HepG2 (cell line): ENCODE measurements around the gene ZBTB26. TPM values are rescaled to one million over a fixed set of nuclear protein-coding genes. Genes with fewer than 3 reads are reported as not detected.

Source experiments
- CAMTA2 ChIP-seq: sonication (generic); formaldehyde crosslinking; IDR thresholded peaks from 2 replicates; pipeline ENCODE4 v1.4.0; 2020; ENCODE audit warnings: mild to moderate bottlenecking, missing genetic modification reagents, borderline replicate concordance
- CBX2 ChIP-seq, 2 experiments: fragments of 200-600 bp in 1 of 2; sonication (generic); formaldehyde crosslinking in 1 of 2; IDR thresholded peaks; 2 replicates each; pipeline versions ENCODE4 v1.7.0 to v1.8.1; 2018 to 2022; ENCODE audit warnings: low read depth in 2 of 2, low read length in 1 of 2, mild to moderate bottlenecking in 1 of 2, missing genetic modification reagents in 1 of 2
- CCAR2 ChIP-seq: fragments of 200-400 bp; formaldehyde crosslinking; optimal IDR thresholded peaks from 2 replicates; pipeline ENCODE3; 2018; ENCODE audit warnings: low read depth, mild to moderate bottlenecking, low read length, moderate library complexity
- CEBPB ChIP-seq: IDR thresholded peaks from 2 replicates; pipeline ENCODE4 v1.6.1; 2011; ENCODE audit warnings: low read depth, low read length, improper control_type of control experiment, borderline replicate concordance
- FOXK2 ChIP-seq: fragments of 450-650 bp; IDR thresholded peaks from 2 replicates; pipeline ENCODE4 v1.6.1; 2016
- HMG20A ChIP-seq: IDR thresholded peaks from 2 replicates; pipeline ENCODE4 v1.6.1; 2016; ENCODE audit warnings: borderline replicate concordance
- HMG20B ChIP-seq: conservative IDR thresholded peaks from 2 replicates; pipeline ENCODE4 v1.6.1; 2016; ENCODE audit warnings: missing genetic modification reagents, missing compliant biosample characterization
- MTA1 ChIP-seq: sonication (generic); formaldehyde crosslinking; IDR thresholded peaks from 2 replicates; pipeline ENCODE4 v1.4.0; 2020; ENCODE audit warnings: missing genetic modification reagents, mild to moderate bottlenecking, borderline replicate concordance
- NFIC ChIP-seq: IDR thresholded peaks from 2 replicates; pipeline ENCODE4 v1.6.1; 2012; ENCODE audit warnings: mild to moderate bottlenecking, low read length, inconsistent platforms
- NFKB2 ChIP-seq: sonication (generic); formaldehyde crosslinking; IDR thresholded peaks from 2 replicates; pipeline ENCODE4 v1.4.0; 2020; ENCODE audit warnings: missing genetic modification reagents, borderline replicate concordance
- REL ChIP-seq: sonication (generic); formaldehyde crosslinking; conservative IDR thresholded peaks from 2 replicates; pipeline ENCODE4 v1.8.0; 2022; ENCODE audit warnings: mild to moderate bottlenecking, missing genetic modification reagents, moderate library complexity
- SMC3 ChIP-seq: IDR thresholded peaks from 2 replicates; pipeline ENCODE4 v1.6.1; 2011; ENCODE audit warnings: low read length, improper control_type of control experiment
- STAT5B ChIP-seq: sonication (generic); formaldehyde crosslinking; IDR thresholded peaks from 2 replicates; pipeline ENCODE4 v1.4.0; 2020; ENCODE audit warnings: missing genetic modification reagents
- TP53 ChIP-seq: sonication (generic); formaldehyde crosslinking; conservative IDR thresholded peaks from 2 replicates; pipeline ENCODE4 v1.4.0; 2020; ENCODE audit warnings: missing genetic modification reagents
- ZBTB43 ChIP-seq: sonication (generic); formaldehyde crosslinking; conservative IDR thresholded peaks from 2 replicates; pipeline ENCODE4 v1.4.0; 2020; ENCODE audit warnings: missing genetic modification reagents
- ZMYM3 ChIP-seq: sonication (generic); formaldehyde crosslinking; IDR thresholded peaks from 2 replicates; pipeline ENCODE4 v1.5.1; 2020; ENCODE audit warnings: mild to moderate bottlenecking, missing genetic modification reagents
- ZNF281 ChIP-seq: sonication (generic); formaldehyde crosslinking; IDR thresholded peaks from 2 replicates; pipeline ENCODE4 v1.4.0; 2020; ENCODE audit warnings: missing genetic modification reagents, borderline replicate concordance
- ZNF343 ChIP-seq: sonication (generic); formaldehyde crosslinking; IDR thresholded peaks from 2 replicates; pipeline ENCODE4 v1.4.0; 2020; ENCODE audit warnings: mild to moderate bottlenecking, missing genetic modification reagents
- ZNF883 ChIP-seq: sonication (generic); formaldehyde crosslinking; IDR thresholded peaks from 2 replicates; pipeline ENCODE4 v1.5.1; 2020; ENCODE audit warnings: mild to moderate bottlenecking, missing genetic modification reagents; ENCODE audit errors: not compliant biosample characterization
- polyA plus RNA-seq, 8 experiments: library from polyadenylated mRNA; depleted of rRNA in 3 of 8; stranded (reverse) in 7 of 8; unstranded in 1 of 8; fragments of >200 nt; fragmentation: Illumina TruSeq in 4 of 8; extraction: Trizol in 4 of 8; gene quantifications; 2 replicates each; pipeline versions ENCODE4 v1.2.1 to v1.2.3, GENCODE V29; 2011 to 2016; ENCODE audit warnings: low read depth in 4 of 8, missing spikeins in 1 of 8, mixed read lengths in 1 of 8; ENCODE audit not compliant: insufficient read depth in 1 of 8
- total RNA-seq, 5 experiments: library from RNA; depleted of rRNA; stranded (reverse); fragments of >200 nt; fragmentation: Illumina TruSeq; extraction: Trizol; gene quantifications; 2 replicates each; pipeline ENCODE4 v1.2.3, GENCODE V29; 2016; ENCODE audit warnings: low read depth in 1 of 5
- TF ChIP-seq, protein P1 (sequence below): sonication (generic); formaldehyde crosslinking; IDR thresholded peaks from 2 replicates; pipeline ENCODE4 v1.4.0; 2020; ENCODE audit warnings: missing genetic modification reagents; ENCODE audit errors: not compliant biosample characterization

Gene ZBTB26
- total and polyA plus RNA-seq, 2 of the 13 experiments (the other 11 are each of a cell fraction or from before 2014, with no cell fraction given) = 4.5 to 8.6 TPM

DNA sequence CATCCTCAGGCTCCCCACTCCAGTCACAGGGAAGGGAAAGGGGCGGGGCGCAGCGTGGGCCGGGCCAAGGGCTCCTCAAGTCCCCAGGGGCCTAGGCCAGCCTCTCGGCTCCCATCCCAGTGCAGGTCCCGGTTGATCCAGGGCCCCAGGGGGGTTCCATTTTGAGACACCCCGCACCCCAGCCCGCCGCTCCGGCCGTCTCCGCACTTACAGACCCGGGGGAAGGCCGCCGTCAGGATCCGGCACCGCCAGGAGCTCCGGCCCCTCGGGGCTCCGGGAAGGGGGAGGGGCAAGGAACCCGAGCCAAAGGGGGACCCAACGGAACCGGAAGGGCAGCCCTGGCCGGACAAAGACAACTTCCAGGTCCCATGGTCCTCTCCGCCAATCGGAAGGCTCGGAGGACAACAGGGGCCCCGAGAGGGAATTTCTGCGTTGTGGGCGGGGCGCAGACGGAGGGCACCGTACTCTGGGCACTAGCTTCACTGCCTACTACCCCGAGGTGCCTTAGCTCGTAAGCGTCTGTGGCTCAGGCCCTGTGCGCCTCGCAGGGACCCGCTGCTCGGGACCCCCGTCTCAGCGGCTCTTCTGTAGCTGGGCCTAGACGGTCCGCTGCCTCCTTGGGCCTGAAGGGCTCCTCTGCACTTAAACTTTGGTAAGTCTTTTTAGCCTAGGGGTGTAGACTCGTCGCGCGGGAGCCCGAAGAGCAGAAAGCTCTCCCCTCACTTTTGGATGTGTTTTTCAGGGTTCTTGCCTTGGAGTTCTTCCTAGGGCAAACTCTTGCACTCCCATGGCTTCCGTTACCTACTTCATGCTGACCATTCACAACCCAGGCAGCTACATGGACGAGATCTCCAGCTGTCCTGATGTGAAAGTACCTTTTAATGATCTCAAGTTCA lies at the start of gene ZBTB26 (continued):
- TF ChIP-seq MTA1 (CRISPR knock-in tag) (peak; percentile 54; the same call in 1 of the 2 replicates), REL (CRISPR knock-in tag) (no peak), TP53 (0 out of 2 replicates have a peak, but pooled peaks have one; percentile 36), CEBPB (no peak), ZNF343 (0 out of 2 replicates have a peak, but pooled peaks have one; percentile 29), SMC3 (no peak), FOXK2 (peak; percentile 46; the same call in 1 of the 2 replicates), ZBTB43 (CRISPR knock-in tag) (no peak; the same call in 1 of the 2 replicates), NFKB2 (CRISPR knock-in tag) (peak; percentile 66; the same call in 1 of the 2 replicates), ZNF883 (CRISPR knock-in tag) (peak; percentile 77), CAMTA2 (CRISPR knock-in tag) (no peak), CCAR2 (no peak), HMG20A (CRISPR knock-in tag) (no peak), ZMYM3 (CRISPR knock-in tag) (peak; percentile 11; the same call in 1 of the 2 replicates), CBX2 (IDR thresholded peaks at IDR 0.05; ENCODE audit: low read depth, low read length) (no peak), CBX2 (CRISPR knock-in tag; IDR thresholded peaks at IDR 0.05; ENCODE audit: low read depth) (no peak), HMG20B (CRISPR knock-in tag) (no peak), NFIC (no peak), STAT5B (no peak), ZNF281 (CRISPR knock-in tag) (peak; percentile 93)
- TF ChIP-seq, protein P1, sequence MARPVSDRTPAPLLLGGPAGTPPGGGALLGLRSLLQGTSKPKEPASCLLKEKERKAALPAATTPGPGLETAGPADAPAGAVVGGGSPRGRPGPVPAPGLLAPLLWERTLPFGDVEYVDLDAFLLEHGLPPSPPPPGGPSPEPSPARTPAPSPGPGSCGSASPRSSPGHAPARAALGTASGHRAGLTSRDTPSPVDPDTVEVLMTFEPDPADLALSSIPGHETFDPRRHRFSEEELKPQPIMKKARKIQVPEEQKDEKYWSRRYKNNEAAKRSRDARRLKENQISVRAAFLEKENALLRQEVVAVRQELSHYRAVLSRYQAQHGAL (CRISPR knock-in tag) = peak; percentile 69
